ENCODE data around the gene UNC5CL.

GRCh38 chr6:41079080-41079479, 40.1 kb upstream of the UNC5CL start:
- TF ChIP-seq, protein P1, sequence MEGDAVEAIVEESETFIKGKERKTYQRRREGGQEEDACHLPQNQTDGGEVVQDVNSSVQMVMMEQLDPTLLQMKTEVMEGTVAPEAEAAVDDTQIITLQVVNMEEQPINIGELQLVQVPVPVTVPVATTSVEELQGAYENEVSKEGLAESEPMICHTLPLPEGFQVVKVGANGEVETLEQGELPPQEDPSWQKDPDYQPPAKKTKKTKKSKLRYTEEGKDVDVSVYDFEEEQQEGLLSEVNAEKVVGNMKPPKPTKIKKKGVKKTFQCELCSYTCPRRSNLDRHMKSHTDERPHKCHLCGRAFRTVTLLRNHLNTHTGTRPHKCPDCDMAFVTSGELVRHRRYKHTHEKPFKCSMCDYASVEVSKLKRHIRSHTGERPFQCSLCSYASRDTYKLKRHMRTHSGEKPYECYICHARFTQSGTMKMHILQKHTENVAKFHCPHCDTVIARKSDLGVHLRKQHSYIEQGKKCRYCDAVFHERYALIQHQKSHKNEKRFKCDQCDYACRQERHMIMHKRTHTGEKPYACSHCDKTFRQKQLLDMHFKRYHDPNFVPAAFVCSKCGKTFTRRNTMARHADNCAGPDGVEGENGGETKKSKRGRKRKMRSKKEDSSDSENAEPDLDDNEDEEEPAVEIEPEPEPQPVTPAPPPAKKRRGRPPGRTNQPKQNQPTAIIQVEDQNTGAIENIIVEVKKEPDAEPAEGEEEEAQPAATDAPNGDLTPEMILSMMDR (conservative IDR thresholded peaks at IDR 0.05; ENCODE audit: low read depth, low read length) = no peak
- TF ChIP-seq EZH2 (IDR thresholded peaks at IDR 0.05; ENCODE audit: borderline replicate concordance, low read depth, low read length, poor library complexity, severe bottlenecking) = no peak
